ENCODE results near the gene BPIFB1. TPM values are rescaled to one million over a fixed set of nuclear protein-coding genes. Genes with fewer than 3 reads are reported as not detected.

The BPIFB1 gene
- total and polyA plus RNA-seq, 2 of the 8 experiments (the other 6 are each of a cell fraction or from before 2014, with no cell fraction given) = not detected

DNA sequence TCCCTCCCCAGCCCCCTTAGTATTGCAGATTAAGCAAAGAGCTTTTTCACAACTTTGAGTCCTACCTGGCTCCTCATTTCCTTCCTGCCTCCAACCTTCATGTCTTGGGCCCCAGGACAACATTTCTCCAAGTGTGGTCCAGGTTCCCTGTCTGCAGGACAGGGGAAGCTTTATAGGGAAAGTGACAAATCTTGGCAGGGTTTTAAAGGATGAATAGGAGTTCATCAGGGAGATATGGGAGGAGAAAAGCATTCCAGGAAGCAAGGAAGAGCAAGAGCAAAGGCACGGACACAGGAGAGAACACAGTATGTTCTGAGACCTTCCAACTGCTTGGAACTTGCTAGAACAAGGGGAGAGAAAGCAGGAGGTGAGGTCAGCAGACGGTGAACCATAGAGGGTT lies 1.9 kb downstream of the BPIFB1 start:
- no peak overlapping the region for H3K56ac ChIP-seq (replicated peaks; ENCODE audit: insufficient read length, low read depth, low read length)
- no peaks in the 10 kb centered on the region for H3K23me2 ChIP-seq (ENCODE audit: low read depth, low read length)
- H2BK120ac ChIP-seq (replicated peaks; ENCODE audit: low read depth, low read length) = no peak overlapping the region
- H3K4me1 ChIP-seq (replicated peaks in 1 of 4; ENCODE audit: control insufficient read depth in 3 of 4, insufficient read depth in 4 of 4, low read length in 3 of 4) = peaks cover 0 to 2% (median 0%) of the 10 kb centered on the region in 4 experiments; a peak in 3 of 7 replicates
- no peaks in the 10 kb centered on the region for H3K27me3 ChIP-seq (replicated peaks in 1 of 4; ENCODE audit: control insufficient read depth in 3 of 4, extremely low read depth in 1 of 4, insufficient read depth in 3 of 4, low read length in 3 of 4)
- no peak overlapping the region for H3K14ac ChIP-seq (ENCODE audit: insufficient read length)
- H2BK5ac ChIP-seq (ENCODE audit: low read depth, low read length) = no peak overlapping the region
- no peak overlapping the region for H3K4me3 ChIP-seq (ENCODE audit: extremely low read depth in 1 of 4, insufficient read depth in 2 of 4, low read depth in 3 of 4, low read length in 4 of 4)
- H3K9ac ChIP-seq (replicated peaks in 1 of 4; ENCODE audit: extremely low read depth in 1 of 4, low read depth in 3 of 4, low read length in 3 of 4) = no peak overlapping the region
- ChIA-PET POLR2A (ENCODE audit: partially characterized antibody) (interaction anchor here (0.8 kb wide), 1 partner anchor 9 kb away, joined by 4 read pairs; no protein-coding TSS in a partner anchor), CTCF (ENCODE audit: partially characterized antibody) (interaction anchor here (0.7 to 4.4 kb wide), 6 partner anchors 10 to 72 kb away, joined by 3 to 32 read pairs (median 4); no protein-coding TSS in a partner anchor)
- DNase-seq (ENCODE audit: low read depth in 1 of 2, low spot score in 2 of 2) (no peak), FAIRE-seq (no peak)
- H4K20me1 ChIP-seq (replicated peaks in 1 of 2; ENCODE audit: control insufficient read depth in 1 of 2, insufficient read depth in 2 of 2, low read length in 2 of 2) = no peaks in the 10 kb centered on the region
- H2AK5ac ChIP-seq (ENCODE audit: low read depth, low read length) = no peak overlapping the region
- H4K91ac ChIP-seq (replicated peaks; ENCODE audit: insufficient read length, low read length) = no peak overlapping the region
- H3K36me3 ChIP-seq (ENCODE audit: control insufficient read depth in 2 of 4, insufficient read depth in 4 of 4, low read length in 3 of 4) = no peaks in the 10 kb centered on the region
- H3K4ac ChIP-seq (replicated peaks; ENCODE audit: insufficient read length, low read depth, low read length) = no peak overlapping the region
- H3K9me3 ChIP-seq (ENCODE audit: insufficient read depth in 2 of 2, low read depth in 1 of 2, low read length in 1 of 2) = no peaks in the 10 kb centered on the region
- H3K27ac ChIP-seq (ENCODE audit: low read depth, low read length) = no peak overlapping the region
- H2AFZ ChIP-seq (ENCODE audit: low read length) = no peak overlapping the region
- H2BK15ac ChIP-seq (ENCODE audit: low read length) = no peak overlapping the region
- H4K8ac ChIP-seq (ENCODE audit: extremely low read depth, insufficient read depth, low read length) = no peak overlapping the region
- no peak overlapping the region for H3K23ac ChIP-seq (ENCODE audit: insufficient read length)
- no peak overlapping the region for H2BK12ac ChIP-seq (ENCODE audit: low read depth, low read length)
- TF ChIP-seq RFX5 (IDR thresholded peaks at IDR 0.05; ENCODE audit: borderline replicate concordance, low read depth, low read length) (no peak), BCL11A (IDR thresholded peaks at IDR 0.05; ENCODE audit: low read depth in 2 of 2, low read length in 2 of 2) (no peak)
- H3K79me1 ChIP-seq (ENCODE audit: low read depth, low read length) = no peaks in the 10 kb centered on the region
- 88% methylated on average over 2 of the region's 2 CpGs; no CpG with 5 or more reads in 1 of the 2 experiments for WGBS, 2 experiments (ENCODE audit: extremely low coverage in 1 of 2, insufficient coverage in 1 of 2, insufficient read length in 1 of 2, insufficient replicate concordance in 2 of 2, low coverage in 1 of 2, low lambda C conversion rate in 2 of 2, missing lambda C conversion rate in 1 of 2)
- H2BK20ac ChIP-seq (ENCODE audit: low read length) = no peak overlapping the region
- no peaks in the 10 kb centered on the region for H3K79me2 ChIP-seq (ENCODE audit: control insufficient read depth in 1 of 2, insufficient read depth in 2 of 2, low read length in 2 of 2)
- no peak overlapping the region for H3K4me2 ChIP-seq (ENCODE audit: insufficient read depth in 1 of 2, low read depth in 2 of 2, low read length in 2 of 2)
- no peak overlapping the region for H3K18ac ChIP-seq (ENCODE audit: extremely low read depth, low read length)
- H4K5ac ChIP-seq (ENCODE audit: insufficient read length, low read depth, low read length) = no peak overlapping the region

Measured in H1 (cell line).